Activated CD4-positive, CD25-positive, alpha-beta regulatory T cell (primary cell): ENCODE data around the gene ANP32E.
"Not testable (repeated sequence)": the region's sequence is repeated elsewhere in the genome, so short reads cannot be mapped to it uniquely, and the experiment has no call there.

Experiments used
- DNase-seq, 4 experiments: peaks; one replicate each; lab custom pipeline; 2025; lab: John Stamatoyannopoulos, UW

Gene ANP32E

DNA sequence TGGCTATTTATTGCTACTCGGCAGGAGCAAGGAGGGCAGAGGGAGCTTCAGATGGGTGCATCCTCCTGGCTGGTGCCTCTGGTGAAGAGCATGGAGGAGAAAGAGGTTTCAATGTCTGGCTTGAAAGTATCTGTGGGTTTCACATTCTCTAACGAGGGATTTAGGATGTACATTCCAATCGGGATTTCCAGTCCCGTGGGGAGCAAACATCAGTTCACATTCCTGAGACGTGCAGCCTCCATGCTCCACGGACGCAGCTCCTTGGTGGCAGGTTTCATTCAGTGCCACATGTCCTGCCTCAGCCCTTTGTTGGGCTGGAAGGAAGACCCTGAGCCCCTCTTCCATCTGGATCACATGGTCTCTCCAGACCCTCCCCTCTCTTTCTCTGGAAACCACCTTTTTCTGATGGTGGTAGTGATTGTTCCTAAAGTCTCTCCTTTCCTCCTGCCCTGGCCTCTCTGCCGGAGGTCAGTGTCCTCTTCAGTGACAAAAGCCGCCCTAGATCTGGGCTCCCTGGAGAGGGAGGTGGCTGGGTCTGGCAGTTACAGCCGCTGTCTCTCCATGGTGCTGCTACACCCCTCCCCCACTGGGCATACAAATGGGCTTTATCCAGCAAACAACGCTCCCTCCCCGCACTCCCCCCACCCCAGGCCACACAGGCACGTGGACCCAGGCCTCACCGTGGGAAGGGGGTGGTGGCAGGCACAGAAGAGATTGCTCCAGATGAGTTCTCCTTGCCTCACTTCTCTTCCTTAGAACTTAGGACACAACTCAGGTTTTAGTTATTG, 20.8 kb upstream of the ANP32E start:
- DNase-seq = no peak

DNA sequence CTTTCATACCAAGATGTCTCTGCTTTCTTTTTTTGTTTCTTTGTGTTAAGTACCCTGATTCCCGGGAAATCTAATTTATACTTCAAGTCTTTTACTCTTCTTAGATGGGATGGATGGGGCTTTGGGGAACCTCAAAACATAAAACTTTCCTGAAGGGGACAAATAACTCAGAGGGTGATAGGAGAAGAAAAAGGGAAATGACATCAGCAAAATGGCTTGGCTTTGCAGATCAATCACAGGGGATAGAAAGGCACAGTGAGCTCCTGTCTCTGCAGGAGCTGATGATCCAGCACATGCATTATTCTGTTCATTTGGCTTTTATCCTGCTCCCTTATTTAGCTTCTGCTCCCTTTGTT, 20.3 kb upstream of the ANP32E start:
- no peak for DNase-seq

GRCh38 chr1:150249936-150250335, 14.0 kb upstream of the ANP32E start:
- no peak for DNase-seq

- DNase-seq = no peak
Observed at GRCh38 chr1:150243003-150243402, 7.1 kb upstream of the ANP32E start.

GRCh38 chr1:150237746-150238145, 1.8 kb upstream of the ANP32E start:
- DNase-seq = no peak

DNA sequence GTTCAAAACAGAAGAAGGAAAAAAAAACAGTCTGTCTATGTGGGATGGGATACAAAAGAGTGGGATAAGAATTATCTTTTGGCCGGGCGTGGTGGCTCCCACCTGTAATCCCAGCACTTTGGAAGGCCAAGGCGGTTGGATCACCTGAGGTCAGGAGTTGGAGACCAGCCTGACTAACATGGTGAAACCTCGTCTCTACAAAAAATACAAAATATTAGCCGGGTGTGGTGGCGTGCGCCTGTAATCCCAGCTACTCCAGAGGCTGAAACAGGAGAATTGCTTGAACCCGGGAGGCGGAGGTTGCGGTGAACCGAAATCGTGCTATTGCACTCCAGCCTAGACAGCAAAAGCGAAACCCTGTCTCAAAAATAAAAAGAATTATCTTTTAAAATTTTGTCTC, 1.3 kb upstream of the ANP32E start:
- not testable (repeated sequence) for DNase-seq

GRCh38 chr1:150236614-150237100, 745 bp upstream of the ANP32E start:
- DNase-seq = no peak

DNA sequence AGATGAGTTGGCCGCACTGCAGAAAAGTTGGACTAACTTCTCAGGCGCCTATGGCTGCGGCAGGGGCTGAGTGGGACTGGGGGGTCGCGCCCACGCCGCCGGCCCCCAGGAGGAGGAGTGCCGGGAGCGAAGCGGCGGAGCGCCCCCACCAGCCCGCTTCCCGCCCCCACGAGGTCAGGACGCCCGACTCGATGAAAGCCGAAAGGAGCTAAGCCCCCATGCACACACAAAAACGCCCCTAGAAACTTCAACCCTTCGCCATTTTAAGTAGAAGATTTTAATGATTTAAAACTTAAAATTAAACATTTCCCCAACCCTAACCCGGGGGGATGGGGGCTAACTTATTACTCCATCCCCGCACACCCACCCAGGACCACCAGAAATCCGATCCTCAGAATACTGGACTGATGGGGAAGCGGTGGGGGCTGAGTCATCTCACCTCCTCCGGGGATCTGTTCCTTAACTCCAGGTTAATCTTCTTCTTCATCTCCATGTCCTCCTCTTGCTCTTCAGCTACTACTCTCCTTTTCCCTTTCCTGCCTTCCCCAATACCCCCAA, 539 bp downstream of the ANP32E start:
- DNase-seq = peak in 2 of 4 experiments; percentile 12 to 31

DNA sequence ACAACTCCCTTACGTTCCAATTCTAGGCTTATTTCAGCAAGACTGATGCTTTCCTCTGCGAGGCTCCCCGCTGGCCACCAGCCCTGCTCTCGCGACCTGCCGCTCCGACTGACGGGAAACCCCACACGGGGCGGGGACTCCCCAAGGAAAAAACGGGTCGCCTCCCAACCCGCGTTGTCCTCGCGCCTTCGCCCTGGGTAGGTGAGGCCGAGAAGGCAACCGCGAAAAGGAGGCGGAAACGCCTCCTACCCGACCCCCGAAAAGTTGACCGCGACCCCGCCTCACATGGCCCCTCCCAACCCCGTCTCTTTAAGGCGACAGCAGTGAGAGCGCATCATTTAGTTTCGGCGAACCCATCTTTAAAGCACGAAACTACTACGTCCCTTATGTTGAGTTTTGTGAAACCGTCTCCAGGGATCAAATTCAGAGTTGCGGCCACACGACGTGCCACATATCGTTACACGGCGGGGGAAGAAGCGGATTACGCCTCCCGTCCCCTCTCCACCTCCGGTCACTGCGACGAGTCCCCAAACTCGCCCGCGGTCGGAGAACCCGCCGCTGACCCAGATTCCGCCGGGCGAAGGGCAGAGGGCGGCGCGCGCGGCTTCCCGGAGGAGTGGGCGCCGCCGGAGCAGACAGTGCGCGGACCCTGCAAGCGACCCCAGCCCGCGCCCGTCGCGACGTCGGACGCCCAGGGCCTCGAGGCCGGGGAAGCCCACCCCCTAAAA, 1.2 kb downstream of the ANP32E start:
- peak; percentile 63 to 68 (median 64) for DNase-seq

- DNase-seq = no peak
Observed at GRCh38 chr1:150234309-150234565, 1.7 kb downstream of the ANP32E start.

DNA sequence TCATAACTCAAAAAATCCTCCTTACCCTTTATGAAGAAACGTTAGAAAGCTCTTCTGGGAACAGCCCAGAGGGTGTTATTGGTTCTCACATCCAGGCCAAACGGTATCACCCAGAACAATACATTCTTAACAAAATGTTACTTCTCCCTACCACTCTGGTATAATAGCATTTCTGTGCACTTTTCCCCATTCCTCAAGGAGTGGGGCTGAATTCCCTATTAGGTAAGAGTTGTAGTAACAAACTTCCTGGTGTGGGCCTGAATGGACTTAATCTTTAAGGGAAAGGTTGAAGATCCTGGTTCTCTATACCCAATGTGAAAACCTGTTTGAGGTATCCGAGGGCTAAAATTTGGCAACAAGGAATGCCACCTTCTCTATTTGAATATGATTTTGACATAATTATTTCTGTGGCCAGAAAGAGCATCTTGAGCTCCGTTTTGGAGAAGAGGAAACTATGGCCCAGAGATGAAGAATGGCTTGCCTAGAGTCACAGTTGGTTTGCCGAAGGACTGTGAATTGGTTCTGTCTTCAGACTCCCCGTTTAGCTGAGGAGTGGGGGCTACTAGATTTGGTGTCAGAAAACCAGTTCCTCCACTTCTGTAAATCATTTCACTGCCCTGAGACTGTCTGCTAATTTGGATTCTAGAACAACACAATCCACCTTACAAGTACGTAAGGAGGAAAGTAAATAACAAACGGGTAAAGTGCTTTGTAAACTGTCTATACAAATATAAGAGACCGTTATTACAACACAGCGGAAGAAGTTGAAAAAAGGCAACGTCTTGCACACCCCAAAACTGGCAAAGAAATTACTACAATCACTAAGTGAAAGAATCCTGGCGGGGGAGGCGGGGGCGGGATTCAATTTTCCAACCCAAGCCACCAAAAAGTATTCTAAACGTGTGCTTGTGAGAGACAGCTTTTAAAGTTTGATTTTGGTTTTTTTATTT, 2.3 kb downstream of the ANP32E start:
- DNase-seq = no peak

GRCh38 chr1:150232921-150233320, 3.0 kb downstream of the ANP32E start:
- not testable (repeated sequence) for DNase-seq

DNA sequence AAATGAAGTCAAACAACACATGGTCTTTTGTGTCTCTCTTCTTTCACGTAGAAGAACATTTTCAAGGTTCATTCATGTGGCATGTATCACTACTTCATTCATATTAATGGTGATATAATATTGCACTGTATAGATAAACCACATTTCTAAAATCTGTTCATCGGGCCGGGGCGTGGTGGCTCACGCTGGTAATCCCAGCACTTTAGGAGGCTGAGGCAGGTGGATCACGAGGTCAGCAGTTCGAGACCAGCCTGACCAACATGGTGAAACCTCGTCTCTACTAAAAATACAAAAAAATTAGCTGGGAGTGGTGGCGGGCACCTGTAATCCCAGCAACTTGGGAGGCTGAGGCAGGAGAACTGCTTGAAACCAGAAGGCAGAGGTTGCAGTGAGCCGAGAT, 7.7 kb downstream of the ANP32E start:
- not testable (repeated sequence) for DNase-seq

DNA sequence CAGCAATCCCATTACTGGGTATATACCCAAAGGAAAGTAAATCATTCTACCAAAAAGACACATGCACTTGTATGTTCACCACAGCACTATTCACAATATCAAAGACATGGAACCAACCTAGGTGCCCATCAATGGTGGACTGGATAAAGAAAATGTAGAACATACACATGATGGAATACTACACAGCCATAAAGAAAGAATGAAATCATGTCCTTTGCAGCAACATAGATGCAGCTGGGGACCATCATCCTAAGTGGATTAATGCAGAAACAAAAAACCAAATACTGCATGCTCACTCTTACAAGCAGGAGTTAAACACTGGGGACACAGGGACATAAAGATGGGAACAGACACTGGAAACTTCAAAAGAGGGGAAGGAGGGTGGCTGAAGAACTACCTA, 8.7 kb downstream of the ANP32E start:
- no peak for DNase-seq

- DNase-seq = no peak
Observed at GRCh38 chr1:150226486-150226885, 9.4 kb downstream of the ANP32E start.

- DNase-seq = no peak
Observed at GRCh38 chr1:150225546-150225945, 10.4 kb downstream of the ANP32E start.

- DNase-seq = no peak
Observed at GRCh38 chr1:150224983-150225382, 10.9 kb downstream of the ANP32E start.

GRCh38 chr1:150221552-150221951, 14.4 kb downstream of the ANP32E start:
- no peak for DNase-seq

- not testable (repeated sequence) for DNase-seq
Observed at GRCh38 chr1:150215855-150216254, 20.1 kb downstream of the ANP32E start.

DNA sequence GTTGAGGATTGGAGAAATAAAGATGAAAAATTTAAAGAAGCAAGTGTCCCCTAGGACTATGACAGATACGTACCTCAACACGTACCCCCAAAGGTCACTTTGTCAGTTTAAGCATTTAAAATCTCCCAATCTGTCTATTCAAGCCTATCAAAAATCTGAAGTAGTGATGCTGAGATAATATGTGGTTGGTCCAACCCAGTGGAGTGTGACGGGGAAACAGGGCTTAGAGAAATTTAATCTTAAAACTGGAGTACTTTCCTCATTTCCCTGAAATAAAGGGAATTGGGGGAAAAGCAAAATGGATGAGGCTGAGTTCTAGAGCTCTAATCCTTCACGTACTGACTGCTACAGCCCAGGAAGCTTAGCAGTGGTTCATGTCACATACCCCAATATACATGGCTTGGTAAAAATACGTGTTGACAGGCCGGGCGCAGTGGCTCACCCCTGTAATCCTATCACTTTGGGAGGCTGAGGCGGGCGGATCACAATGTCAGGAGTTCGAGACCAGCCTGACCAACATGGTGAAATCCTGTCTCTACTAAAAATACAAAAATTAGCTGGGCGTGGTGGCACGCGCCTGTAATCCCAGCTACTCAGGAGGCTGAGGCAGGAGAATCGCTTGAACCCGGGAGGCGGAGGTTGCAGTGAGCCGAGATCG, 21.7 kb downstream of the ANP32E start:
- DNase-seq = not testable (repeated sequence)
